Measurements from ENCODE around the gene WBP2. TPM values are rescaled to one million over a fixed set of nuclear protein-coding genes. Genes with fewer than 3 reads are reported as not detected.

Gene WBP2
- total and polyA plus RNA-seq, 9 of the 15 experiments (the other 6 are each of a cell fraction or from before 2014, with no cell fraction given), result 2.2 to 74.3 (median 20.0) TPM

- peak; percentile 25; the same call in 1 of the 2 replicates for TF ChIP-seq L3MBTL2 (IDR thresholded peaks at IDR 0.05)
- no peak for TF ChIP-seq ZBTB8A (IDR thresholded peaks at IDR 0.05; ENCODE audit: partially characterized antibody)
- TF ChIP-seq ZNF584 (CRISPR knock-in tag; IDR thresholded peaks at IDR 0.05; ENCODE audit: low read depth), result 0 out of 2 replicates have a peak, but pooled peaks have one; percentile 21
- peak; percentile 78; the same call in 1 of the 2 replicates for TF ChIP-seq ESRRA (IDR thresholded peaks at IDR 0.05; ENCODE audit: borderline replicate concordance, low read depth)
- peak; percentile 94 for TF ChIP-seq RBFOX2 (IDR thresholded peaks at IDR 0.05; ENCODE audit: low read depth, low read length)
- no peak for TF ChIP-seq NR2F6 (CRISPR knock-in tag; IDR thresholded peaks at IDR 0.05)
- TF ChIP-seq ATF7 (IDR thresholded peaks at IDR 0.05), result peak; percentile 96
- no peak for TF ChIP-seq ZNF699 (CRISPR knock-in tag; IDR thresholded peaks at IDR 0.05; ENCODE audit: insufficient replicate concordance)
- TF ChIP-seq KLF6 (CRISPR knock-in tag; IDR thresholded peaks at IDR 0.05; ENCODE audit: borderline replicate concordance), result 0 out of 2 replicates have a peak, but pooled peaks have one; percentile 11
- TF ChIP-seq ZBTB11 (CRISPR knock-in tag; IDR thresholded peaks at IDR 0.05), result peak in 1 of 3 experiments; percentile 60; a peak in 1 of 6 replicates
- 0 out of 2 replicates have a peak, but pooled peaks have one; percentile 5 for TF ChIP-seq SMAD3 (CRISPR knock-in tag; conservative IDR thresholded peaks at IDR 0.05)
- peak in 1 of 2 experiments; percentile 23 for TF ChIP-seq E2F6 (IDR thresholded peaks at IDR 0.05; ENCODE audit: borderline replicate concordance in 1 of 2, extremely low read depth in 1 of 2, insufficient read depth in 1 of 2, insufficient read length in 1 of 2, low read depth in 1 of 2, low read length in 1 of 2, poor library complexity in 1 of 2, severe bottlenecking in 1 of 2)
- TF ChIP-seq ZBTB5 (IDR thresholded peaks at IDR 0.05), result peak; percentile 84
- peak; percentile 81 for TF ChIP-seq PHF8 (IDR thresholded peaks at IDR 0.05; ENCODE audit: borderline replicate concordance, low read length)
- TF ChIP-seq, protein P1, sequence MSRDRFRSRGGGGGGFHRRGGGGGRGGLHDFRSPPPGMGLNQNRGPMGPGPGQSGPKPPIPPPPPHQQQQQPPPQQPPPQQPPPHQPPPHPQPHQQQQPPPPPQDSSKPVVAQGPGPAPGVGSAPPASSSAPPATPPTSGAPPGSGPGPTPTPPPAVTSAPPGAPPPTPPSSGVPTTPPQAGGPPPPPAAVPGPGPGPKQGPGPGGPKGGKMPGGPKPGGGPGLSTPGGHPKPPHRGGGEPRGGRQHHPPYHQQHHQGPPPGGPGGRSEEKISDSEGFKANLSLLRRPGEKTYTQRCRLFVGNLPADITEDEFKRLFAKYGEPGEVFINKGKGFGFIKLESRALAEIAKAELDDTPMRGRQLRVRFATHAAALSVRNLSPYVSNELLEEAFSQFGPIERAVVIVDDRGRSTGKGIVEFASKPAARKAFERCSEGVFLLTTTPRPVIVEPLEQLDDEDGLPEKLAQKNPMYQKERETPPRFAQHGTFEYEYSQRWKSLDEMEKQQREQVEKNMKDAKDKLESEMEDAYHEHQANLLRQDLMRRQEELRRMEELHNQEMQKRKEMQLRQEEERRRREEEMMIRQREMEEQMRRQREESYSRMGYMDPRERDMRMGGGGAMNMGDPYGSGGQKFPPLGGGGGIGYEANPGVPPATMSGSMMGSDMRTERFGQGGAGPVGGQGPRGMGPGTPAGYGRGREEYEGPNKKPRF (IDR thresholded peaks at IDR 0.05; ENCODE audit: low read depth, low read length), result no peak
These were observed 11.3 kb downstream of the WBP2 start, which contains the start of gene UNC13D (continued) for GRCh38 chr17:75843577-75844529.

Data from K562 (cell line).